Measurements from ENCODE around the gene TOMM40.
"Not testable (repeated sequence)": the region's sequence is repeated elsewhere in the genome, so short reads cannot be mapped to it uniquely, and the experiment has no call there.

The TOMM40 gene

DNA sequence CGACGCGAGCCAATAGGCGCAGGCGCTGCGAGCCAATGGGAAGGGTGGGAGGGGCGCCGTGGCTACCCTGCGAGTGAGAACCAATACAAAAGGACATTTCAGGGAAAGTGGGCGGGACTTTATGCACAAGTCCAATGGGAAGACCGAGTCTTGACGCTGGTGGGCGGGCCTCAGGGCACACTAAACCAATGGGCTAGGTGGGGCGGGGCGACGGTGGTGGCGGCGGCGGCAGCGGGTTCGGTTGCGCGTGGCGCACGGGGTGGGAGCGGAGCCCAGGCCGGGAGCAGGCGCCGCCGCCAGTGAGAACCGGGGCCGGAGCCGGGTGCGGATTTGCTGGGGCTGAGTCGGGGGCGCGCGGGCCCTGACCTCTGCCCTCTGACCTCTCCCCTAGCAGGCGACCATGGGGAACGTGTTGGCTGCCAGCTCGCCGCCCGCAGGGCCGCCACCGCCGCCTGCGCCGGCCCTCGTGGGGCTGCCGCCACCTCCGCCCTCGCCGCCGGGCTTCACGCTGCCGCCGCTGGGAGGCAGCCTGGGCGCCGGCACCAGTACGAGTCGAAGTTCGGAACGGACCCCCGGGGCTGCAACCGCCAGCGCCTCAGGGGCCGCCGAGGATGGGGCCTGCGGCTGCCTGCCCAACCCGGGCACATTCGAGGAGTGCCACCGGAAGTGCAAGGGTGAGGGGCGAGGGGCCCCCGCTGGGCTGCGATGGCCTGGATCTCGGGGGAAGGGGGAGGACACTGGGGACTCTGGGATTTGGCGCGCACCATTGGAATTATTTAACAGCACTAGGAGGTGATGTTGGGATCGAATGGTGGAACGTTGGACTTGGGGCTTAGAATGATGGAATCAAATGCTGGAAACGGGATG is at the start of gene TOMM40:
TOMM40 (plus strand) TSS at position 239 of the 867 bp plus-strand sequence; CDS start at position 401, 162 bp downstream.
- DNase-seq: peak in 1 of 2 experiments; percentile 100

DNA sequence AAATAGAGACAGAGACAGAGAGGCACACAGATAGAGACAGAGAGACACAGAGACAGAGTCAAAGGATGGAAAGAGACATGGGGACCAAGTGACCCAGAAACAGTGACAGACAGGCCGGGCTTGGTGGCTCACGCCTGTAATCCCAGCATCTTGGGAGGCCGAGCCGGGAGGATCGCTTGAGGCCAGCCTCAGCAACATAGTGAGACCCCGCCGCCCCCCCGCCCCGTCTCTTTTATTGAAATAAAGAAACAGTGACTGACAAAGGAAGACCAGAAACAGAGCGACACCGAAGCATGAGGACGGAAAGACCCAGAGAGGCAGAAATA is 45.8 kb upstream of the TOMM40 start:
- no peak for DNase-seq

DNA sequence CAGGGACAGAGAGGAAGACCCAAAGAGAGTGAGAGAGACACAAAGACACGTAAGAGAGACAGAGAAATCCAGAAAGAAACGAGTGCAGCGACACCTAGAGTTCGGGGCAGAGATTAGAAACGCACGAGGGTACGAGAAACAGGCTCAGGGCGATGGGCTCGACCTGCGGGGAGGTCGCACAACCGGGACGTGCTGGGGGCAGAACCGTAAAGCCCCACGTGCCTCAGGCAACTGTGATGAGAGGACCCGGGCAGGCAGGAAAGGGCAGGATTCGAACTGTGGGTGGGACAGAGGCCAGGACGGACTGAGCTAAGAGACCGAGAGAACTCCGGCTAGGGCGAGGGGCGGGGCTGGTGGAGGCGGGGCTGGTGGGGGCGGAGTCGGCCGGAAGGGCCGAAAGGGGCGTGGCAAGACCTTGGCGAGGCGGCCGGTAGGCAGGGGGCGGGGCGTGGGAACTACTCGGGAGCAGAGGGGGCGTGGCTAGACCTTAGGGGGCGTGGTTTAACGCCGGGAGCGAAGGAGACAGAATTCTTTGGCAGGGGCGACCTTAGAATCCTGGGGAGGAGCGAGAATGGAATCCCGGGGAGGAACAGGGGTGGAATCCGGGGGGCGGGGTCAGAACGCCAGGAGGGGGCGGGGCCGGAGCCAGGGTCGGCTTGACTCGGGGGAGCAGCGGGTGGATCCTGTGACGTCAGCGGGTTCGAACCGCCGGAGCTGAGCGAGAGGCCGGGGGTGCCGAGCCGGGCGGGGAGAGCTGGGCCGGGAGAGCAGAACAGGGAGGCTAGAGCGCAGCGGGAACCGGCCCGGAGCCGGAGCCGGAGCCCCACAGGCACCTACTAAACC is 45.2 kb upstream of the TOMM40 start, which contains the start of gene NECTIN2:
NECTIN2 (plus strand) TSS at position 686 of the 843 bp plus-strand sequence. CDS start 229 bp downstream, outside the sequence.
- peak; percentile 85 to 89 for DNase-seq

DNA sequence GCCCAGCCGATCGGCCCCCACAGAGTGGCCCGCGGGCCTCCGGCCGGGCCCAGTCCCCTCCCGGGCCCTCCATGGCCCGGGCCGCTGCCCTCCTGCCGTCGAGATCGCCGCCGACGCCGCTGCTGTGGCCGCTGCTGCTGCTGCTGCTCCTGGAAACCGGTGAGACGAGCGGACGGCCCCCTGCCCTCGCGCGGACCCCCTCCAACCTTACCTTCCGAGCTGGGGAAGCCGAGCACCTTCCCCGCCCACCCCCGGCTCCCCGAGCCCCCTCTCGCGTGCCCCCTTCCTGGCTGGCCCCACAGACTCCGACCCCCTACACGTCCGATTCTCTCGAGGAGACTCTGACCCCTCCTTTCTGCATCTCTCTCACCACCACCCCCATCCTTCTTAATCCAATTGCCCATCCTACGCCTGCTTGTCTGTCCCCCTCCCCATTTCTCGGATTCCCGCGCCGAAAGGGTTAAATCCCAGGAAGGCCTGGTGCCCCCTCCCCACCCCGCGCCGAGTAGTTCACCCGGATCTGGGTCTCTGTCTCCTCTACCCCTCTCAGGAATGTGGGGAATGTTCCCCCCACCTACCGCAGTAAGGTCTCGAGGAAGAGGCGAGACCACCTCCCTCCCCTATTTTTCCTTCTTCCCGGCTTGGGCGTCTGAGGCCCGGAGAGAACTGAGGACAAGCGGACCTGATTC is 44.5 kb upstream of the TOMM40 start:
- no peak for DNase-seq

DNA sequence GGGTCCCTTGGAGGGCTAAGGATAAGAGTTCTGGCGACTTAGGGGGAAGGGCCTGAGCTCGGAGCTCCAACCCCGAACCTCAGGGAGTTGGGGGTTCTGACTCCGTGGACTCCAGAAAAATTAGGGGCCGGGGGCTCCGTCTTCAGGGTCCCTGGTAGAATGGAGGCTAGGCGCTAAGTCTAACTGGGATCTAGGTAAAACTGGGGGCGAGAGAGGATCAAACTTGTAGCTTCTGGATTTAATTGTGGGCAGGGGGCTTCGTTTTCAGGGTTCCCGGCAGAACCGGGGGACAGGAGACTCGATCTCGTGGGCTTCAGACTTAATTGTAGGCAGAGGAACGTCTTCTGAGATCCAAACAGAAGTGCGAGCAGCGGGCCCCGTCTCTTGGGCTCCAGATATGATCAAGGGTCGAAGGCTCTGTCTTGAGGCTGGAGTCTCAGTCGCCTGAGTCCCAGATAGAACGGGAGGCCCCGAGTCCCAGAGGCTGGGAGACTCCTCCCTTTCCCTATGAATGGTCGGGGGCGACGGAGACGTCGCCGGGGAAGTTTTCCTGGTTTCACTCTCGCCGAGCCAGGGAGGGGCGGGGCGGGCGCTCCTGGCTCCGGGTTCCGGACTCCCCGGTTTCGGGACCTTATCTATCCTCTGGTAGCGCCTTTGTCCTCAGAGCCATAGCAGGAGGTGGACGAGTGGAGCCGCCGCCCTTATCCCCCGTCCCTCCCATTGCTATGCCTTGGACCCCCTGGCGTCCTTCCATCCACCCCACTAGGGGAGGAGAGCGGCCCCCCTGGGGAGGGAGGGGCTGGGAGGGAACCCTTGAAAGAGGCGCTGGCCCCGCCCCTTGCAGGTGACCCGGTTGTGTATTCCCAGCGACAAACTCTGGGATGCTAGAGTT is 43.7 kb upstream of the TOMM40 start:
- peak in 1 of 2 experiments; percentile 19 for DNase-seq

DNA sequence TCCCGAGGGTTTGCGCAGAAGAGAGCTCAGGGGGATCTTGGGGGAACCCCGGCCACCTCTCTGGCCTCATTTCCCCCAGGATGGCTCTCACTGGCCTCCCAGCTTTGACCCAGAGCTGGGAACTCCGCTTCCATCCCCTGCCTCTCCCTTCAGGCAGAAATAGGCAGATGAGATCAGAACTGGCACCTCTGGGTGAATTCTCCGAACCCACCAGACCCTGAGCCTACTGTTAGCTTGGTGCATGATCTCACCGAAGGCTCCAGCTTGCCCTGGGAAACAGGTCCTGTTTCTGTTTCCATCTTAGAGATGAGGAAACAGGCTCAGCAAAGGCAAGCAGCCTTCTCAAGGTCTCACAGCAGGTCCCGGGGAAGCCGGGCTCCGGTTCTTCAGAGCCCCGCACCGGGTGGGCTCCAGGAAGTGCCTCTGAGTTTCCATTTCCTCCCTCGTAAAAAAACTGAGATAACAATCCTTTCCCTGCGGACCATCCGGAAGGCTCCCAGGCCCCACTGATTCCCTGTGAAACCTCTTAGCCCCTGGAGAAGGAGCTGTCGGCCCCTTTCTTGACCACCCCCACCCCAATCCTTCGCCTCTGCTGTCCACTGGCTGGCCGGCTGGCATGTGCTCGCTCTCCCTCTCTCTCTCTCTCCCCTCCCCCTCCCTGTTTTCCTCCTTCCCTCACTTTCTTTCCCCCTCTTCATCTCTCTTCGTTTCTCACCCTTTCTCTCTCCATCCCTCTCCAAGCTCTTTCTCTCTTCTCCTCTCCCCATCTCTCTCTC is 42.8 kb upstream of the TOMM40 start:
- DNase-seq: peak in 1 of 2 experiments; percentile 17

DNA sequence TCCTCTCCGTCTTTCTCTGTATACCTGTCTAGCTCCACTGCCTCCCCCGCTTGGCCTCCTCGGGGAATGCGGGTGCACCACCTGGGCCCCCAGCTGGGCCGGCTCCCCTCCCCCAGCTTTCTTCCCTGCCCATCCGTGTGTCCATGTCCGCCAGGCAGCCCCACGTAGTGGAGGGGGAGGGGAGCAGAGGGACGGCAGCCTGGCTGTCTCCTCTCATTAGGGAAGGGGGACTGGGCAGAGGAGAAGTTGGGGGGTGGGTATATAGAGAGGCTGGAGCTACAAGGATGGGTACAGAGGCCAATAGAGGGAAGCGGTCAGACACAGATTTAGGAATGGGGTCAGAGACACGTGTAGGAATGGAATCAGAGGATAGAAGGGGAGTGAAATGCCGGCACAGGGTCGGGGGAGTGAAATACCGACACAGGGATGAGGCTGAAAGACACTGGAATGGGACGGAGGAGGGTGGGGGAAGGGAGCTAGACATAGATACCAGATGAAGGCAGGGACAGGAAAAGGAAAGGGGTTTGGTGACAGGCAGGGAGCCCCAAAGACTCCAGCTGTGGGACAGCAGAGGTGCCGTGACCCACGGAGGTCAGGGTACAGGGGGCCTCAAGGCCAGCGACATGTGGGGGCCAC is 42.1 kb upstream of the TOMM40 start:
- DNase-seq: no peak

DNA sequence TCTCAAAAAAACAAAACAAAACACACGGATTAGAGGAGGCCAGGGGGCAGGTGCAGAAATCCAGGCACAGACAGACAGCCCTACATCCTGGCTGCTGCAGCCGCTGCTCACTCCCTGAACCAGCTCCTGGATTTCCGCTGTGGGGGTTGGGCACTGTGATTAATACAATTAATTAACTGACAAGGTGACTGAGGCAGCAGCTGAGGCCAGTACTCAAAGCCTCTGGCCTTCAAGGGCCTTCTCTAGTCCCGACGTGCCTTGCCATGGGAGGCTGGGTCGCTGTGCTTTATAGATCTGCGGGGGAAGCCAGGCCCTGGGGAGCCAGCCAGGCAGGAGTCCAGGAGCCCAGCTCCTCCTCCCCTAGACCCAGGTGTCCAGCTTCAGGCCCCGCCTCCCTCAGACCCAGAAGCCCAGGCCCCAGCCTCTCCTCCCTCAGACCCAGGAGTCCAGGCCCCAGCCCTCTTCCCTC is 40.4 kb upstream of the TOMM40 start:
- no peak for DNase-seq

DNA sequence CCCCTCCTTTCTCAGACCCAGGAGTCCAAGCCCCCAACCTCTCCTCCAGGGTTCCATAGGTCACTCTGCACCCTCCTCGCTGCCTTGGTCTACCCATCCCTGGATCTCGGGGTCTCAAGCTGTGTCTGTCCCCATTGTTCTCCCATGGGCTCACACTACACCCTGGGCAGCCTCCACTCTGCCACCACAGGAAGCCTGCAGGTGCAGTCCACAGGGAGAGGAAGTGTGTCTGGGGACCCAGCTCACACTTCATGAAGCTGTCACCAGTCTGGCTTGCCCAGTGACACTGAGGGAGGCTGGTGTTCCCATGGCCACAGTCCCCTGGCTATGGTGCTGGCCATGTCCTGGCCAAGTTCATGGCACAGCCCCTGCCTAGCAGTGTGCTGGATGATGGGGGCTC is 39.6 kb upstream of the TOMM40 start:
- DNase-seq: peak in 1 of 2 experiments; percentile 11

DNA sequence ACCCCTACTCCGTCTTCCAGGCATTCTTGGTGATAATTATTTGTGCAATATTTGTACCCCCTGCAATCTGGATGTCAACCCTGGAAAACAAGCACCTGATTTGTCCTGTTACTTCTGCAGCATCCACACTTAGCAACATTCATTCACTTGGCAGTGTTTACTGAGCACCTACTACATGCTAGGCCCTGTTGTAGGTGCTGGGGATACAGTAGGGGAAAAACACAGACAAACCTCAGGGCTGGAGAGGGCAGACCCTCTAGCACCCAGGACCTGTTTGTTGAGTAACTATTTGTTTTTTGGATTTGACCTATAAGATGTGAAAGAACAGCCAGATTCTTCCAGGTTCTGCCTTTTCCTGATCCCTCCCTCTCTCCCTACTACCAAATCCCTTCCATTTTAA is 35.4 kb upstream of the TOMM40 start:
- no peak for DNase-seq

DNA sequence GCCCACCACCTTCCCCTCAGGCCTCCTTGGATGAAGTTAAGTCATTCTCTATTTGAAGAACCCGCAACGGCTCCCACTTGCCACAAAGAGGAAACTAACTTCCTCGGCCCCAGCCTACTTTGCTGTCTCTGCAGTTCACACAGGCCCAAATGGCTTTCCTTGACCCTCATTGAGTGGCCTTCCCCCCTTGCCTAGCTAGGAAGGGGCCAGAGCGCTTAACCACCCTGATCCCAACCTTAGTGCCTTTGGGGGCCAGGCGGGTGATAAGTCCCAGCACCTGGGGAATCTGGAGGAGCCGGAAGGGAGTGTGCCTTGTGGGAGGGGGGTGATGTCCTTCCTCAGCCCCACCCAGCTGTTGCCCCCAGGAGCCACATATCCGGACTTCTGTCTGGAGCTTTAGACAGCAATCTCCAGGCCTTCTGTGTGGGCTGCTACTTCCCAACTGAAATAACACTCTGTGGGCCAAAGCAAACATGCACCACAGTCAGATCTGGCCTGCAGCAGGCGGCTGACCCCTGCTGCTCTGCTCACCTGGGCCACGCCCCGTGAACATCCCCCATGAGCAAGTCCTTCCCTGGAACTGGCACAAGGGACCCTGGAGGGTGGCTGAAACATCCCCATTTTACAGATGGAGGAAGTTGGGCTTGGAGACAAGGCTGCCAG is 34.5 kb upstream of the TOMM40 start:
- DNase-seq: peak; percentile 85 to 88

DNA sequence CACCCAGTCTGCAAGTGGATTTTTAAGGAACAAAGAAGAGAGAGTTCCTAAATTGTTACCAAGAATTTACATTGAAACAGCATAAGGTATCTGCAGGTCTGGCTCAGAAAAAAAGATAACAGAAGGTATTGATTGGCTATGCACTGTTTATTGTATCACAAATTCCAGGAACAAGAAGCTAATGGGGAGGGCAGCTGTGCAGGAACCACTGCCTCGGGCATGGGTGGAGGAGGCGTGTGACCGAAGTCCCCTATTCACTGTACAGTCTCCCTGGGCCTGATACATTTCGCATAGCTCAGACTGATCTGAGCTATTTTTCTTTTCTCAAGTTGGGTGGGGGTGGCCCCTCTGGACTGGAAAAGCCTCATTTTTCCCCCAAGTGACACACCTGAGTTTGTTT is 33.2 kb upstream of the TOMM40 start:
- DNase-seq: no peak

DNA sequence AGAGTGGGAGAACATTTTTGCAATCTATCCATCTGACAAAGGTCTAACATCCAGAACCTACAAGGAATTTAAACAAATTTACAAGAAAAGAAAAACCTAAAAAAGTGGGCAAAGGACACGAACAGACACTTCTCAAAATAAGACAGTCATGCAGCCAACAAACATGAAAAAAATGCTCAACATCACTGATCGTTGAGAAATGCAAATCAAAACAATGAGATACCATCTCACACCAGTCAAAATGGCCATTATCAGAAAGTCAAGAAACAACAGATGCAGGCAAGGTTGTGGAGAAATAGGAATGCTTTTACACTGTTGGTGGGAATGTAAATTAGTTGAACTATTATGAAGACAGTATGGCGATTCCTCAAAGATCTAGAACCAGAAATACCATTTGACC is 29.5 kb upstream of the TOMM40 start:
- not testable (repeated sequence) for DNase-seq

DNA sequence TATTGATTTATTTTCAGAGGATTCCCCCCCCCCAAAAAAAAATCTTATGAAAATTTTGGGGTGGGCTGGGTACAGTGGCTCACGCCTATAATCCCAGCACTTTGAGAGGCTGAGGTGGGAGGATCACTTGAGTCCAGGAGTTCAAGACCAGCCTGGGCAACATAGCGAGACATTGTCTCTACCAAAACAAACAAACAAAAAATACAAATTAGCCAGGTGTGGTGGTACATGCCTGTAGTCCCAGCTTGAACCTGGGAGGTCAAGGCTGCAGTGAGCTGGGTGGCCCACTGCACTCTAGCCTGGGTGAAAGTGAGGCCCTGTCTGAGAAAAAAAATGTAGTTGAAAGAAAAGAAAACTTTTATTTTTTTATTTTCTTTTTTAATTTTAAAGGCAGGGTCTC is 27.1 kb upstream of the TOMM40 start:
- no peak for DNase-seq

DNA sequence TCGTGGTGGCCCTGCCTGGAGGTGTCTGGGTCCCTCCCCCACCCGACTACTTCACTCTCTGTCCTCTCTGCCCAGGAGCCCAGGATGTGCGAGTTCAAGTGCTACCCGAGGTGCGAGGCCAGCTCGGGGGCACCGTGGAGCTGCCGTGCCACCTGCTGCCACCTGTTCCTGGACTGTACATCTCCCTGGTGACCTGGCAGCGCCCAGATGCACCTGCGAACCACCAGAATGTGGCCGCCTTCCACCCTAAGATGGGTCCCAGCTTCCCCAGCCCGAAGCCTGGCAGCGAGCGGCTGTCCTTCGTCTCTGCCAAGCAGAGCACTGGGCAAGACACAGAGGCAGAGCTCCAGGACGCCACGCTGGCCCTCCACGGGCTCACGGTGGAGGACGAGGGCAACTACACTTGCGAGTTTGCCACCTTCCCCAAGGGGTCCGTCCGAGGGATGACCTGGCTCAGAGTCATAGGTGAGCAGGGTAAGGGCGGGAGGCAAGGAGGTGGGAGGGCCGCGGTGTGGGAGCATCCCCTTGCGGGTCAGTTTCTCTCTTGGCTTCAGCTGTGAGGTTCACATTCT is 25.8 kb upstream of the TOMM40 start:
- DNase-seq: no peak

DNA sequence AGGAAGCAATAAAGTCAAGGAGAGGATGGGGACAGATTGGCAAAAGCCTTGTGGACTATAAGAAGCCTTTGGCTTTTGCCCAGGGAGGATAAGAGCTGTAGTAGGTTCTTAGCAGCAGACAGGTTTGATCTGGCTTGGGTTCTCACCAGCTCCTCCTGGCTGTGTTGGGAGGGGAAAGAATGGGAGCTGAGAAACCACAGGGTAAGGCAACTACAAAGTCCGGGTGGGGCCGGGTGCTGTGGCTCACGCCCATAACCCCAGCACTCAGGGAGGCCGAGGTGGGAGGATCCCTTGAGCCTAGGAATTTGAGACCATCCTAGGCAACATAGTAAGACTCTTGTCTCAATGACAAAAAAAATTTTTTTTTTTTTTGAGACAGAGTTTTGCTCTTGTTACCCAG is 24.4 kb upstream of the TOMM40 start:
- no peak for DNase-seq

DNA sequence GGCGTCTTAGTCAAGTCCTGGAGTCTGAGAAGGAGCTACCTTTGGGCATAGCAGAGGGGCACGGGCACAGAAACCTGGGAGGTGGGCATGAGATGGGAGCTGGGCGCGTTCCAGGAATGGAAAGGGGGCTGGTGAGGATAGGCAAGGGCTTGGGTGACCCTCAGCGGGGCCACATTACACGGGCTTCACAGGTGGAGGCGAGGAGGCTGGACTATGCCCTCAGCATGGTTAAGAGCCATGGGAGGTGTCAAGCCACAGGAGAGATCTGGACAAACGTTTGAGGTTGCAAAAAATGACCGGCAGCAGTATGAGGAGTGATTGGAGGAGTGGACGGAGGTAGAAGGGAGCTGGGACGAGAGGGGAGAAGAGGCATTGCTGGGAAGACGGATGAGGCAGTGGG is 23.5 kb upstream of the TOMM40 start:
- DNase-seq: no peak

DNA sequence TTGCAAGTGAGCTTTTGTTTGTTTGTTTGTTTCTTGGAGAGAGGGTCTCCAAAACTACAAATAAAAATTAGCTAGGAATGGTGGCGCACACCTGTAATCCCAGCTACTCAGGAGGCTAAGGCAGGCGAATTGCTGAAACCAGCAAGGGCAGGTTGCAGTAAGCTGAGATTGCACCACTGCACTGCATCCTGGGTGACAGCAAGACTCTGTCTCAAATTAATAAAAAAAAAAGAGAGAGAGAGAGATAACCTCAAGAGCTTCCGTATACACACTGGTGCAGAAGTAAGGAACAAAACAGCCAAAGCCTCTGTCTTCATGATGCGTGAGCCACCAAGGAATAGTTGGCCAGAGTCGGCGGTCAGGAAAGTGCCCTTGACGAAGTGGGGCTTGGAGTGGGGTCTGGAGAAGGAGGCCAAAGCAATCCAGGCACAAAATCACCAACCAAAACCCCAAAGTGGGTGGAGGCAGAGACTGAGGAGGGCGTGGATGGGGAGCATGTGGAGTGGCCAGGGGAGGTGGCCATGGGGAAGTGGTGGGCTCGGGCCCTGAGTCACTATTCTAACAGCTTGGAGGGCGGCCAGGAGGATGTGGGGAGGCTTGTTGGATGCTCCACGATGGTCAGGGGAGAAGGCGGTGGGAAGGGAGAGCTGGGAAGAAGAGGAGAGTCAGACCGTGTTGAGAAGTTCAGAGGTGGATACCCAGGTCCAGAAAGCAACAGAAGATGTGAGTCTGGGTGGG is 21.2 kb upstream of the TOMM40 start:
- DNase-seq: peak; percentile 78 to 81

DNA sequence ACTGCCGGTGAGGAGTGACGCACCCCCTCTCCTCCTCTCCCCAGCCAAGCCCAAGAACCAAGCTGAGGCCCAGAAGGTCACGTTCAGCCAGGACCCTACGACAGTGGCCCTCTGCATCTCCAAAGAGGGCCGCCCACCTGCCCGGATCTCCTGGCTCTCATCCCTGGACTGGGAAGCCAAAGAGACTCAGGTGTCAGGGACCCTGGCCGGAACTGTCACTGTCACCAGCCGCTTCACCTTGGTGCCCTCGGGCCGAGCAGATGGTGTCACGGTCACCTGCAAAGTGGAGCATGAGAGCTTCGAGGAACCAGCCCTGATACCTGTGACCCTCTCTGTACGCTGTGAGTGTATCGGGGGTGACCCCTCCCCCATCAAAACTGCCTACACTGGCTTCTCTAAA is 19.2 kb upstream of the TOMM40 start:
- no peak for DNase-seq
